ENCODE data around the gene ADAMTS1. TPM values are rescaled to one million over a fixed set of nuclear protein-coding genes. Genes with fewer than 3 reads are reported as not detected.

Gene ADAMTS1
- total RNA-seq, 1 experiment from 2014 or later: 94.4 TPM

DNA sequence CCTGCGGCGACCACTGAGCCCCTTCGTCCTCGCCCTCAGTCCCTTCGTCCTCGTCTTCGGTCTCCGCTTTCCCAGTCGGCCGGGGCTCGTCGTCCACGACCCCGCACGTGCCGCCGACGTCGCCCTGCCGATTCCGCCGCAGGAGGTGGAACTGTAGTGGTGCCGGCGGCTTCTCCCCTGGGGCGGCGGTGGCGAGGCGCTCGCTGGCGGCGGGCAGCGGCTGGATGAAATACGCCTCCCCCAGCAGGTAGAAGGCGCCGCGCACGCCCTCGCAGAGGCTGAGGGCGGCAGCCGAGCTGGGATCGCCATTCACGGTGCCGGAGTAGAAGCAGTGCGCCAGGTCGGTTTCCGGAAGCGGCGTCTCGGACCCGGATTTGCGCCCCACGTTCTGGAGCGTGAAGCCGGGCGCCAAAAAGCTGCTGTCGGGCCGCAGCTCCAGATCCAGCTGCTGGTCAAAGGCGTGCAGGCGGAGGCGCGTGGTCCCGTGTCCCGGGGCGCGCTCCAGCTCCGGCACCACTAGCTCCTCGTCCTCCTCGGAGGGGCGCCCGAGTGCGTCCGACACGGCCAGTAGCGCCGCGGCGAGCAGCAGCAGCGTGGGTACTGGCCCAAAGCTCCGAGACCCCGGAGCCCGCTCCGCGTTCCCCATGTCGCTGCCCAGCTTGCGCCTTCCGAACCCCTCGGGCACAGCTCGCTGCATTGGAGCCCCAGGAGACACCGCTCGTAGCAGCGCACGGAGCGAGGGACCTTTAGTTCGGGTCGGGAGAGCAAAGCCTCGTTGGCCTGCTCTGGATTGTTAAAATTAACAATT is 747 bp downstream of the ADAMTS1 start:
- DNase-seq (ENCODE audit: low read depth): no peak

DNA sequence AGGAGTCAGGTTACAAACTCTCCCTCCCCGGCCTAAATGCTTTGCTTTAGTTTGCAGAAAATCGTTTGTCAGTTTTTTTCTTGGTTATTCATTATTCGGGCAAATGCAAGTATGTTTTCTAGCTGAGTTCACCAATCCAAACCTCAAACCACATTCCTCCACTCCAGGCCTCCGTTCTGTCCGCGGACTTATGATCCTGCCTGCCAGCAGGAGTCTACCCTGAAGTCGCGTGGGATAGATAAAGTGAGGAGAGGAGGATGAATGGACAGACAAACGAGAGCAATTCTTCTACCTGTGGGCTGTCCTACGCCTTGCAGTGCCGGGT is 1.3 kb downstream of the ADAMTS1 start:
- peak; percentile 65 for DNase-seq (ENCODE audit: low read depth)

DNA sequence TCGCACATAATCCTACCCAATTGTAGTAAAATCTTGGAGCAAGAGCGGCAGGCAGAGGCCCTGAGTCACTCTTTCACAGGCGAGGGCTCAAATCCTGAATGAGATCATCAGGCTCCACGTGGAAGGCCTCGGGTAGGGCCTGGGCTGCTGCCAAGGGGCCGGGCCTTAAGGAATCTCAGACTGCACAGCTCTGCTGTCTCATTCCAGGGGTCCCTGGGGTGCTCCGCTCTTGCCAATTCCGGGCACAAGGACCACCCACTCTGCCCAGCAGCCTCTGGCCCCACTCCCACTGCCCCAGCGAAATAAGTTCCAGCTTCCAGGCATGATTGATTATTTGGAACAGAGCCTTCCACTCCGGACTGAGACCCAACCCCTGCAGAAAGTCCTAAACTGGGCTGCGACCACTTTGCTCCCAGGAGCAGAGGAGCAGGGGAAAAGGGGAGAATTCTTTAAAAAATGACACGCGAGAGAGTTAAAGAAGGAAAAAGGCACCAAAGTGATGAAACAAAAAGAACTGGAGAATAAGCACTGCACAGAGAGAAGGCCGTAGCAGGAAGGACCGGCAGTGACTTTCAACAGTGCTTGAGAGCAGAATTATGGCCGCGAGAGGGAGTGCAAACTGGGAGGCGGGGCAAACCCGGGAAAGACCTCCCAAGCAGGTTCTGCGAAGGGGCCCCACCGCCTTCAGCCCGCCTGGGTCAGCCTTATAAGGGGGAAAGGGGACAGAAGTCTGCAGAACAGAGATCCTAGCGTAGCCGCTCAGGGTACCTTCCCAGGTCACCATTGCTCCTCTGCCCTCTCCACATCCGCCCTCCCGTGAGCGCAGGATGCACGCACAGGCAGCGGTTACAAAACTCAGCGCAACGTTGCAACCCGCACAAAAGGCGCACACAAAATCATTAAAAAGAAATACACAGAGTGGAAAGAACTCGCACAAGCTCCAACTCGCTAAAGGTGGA is 2.0 kb downstream of the ADAMTS1 start:
- DNase-seq (ENCODE audit: low read depth): peak; percentile 92

DNA sequence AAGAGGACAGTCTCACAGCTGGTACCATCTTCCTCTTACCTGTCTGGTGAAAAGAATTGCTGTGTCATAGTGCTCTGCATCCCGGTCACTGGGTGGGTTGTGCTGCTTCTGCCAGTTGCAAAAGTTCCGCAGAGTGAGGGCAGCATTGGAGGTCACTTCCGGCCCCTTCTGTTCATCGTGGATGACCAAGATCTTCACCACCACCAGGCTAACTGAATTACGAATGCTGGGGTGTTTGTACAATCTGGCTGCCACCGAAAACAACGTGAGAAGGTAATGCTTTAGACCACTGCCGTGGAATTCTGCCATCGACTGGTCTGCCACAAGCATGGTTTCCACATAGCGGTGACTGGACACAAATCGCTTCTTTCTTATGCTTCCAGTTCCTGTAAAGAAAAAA is 2.9 kb downstream of the ADAMTS1 start:
- no peak for DNase-seq (ENCODE audit: low read depth)

DNA sequence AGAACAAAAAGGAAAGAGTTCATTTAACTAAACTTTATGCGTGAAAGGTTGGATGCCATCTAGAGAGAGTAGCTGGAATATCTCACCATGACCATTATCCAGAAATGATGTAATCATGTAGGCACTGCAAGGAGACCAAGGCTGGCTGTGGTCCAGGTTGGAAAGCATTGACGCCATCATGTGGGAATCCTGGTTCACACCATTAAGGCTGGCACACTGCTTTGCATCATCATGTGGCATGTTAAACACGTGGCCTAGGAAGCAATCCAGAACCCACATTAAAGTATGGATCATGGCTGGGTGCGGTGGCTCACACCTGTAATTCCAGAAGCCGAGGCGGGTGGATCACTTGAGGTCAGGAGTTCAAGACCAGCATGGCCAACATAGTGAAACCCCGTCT is 4.3 kb downstream of the ADAMTS1 start:
- DNase-seq (ENCODE audit: low read depth): peak; percentile 84

DNA sequence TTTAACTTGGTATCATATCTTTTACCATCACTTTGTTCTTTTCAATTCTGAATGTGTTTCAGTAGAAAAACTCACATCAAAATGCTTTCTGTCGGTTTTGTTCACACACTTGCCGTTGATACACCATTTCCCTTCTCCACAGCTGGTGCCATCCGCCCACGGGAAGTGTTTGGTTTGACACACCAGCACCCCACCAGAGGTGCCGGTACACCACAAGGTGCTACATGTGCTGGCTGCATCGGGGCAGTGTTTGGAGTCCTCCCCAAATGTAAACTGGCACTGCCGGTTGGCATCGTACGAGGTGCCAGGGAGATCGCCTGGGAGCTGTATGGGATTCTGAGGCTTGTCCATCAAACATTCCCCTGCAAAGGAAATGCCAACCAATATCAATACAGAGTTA is 5.0 kb downstream of the ADAMTS1 start:
- no peak for DNase-seq (ENCODE audit: low read depth)

DNA sequence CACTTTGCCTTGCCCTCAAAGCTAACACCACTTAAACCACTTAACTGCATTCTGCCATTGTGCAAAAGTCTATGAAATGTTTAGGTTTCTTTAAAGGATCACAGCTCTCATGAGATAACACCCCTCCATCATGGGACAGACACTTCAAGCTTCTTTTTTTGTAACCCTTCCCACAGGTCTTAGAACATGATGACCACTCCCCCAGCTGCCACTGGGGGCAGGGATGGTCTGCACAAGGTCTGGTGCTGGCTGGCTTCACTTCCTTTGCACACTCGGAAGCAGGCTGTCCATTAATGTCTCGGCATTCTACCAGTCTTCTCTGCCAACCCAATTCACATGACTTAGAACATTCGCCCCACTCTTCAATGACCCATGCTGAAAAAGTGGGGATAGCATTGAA is 7.7 kb downstream of the ADAMTS1 start:
- DNase-seq (ENCODE audit: low read depth): no peak

DNA sequence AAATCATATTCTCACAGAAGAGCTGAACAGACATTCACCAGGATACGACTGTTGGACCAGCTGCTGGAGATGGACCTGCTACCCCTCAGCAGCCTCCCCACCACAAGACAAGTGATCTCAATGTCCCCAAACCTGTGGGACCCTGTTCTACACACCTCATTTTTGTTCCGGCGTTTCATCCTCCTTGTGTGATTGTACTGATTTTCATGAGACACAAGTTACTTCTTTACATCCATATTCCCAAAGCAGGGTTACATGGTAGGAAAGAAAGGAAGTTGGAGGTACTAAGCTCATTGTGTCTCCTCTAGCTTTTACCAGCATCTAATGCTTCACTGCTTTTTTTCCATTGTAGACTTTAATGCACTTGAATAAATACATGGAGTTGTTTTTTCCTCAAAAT is 8.7 kb downstream of the ADAMTS1 start:
- DNase-seq (ENCODE audit: low read depth): no peak

DNA sequence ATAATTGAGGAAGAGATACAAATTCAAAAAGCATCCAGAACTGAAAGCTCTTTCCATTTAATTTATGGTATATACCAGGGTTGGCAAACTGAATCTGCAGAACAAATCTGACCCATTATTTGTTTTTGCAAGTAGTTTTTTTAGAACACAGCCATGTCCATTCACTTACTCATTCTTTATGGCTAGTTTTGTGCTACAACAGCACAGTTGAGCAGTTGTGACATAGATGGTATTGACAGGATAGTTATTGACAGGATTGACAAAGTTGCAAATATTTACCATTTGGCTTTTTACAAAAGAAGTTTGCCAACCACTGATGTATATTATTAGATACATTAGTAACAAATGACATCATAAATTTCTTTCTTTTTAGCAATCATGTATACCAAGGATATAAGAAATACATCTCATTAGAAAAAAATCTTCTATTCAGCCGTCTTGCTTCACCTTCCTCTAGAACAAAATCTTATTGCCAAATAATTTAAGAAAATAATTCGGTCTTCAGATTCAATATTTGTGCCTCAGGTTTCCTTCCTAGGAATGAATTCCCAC is 9.4 kb downstream of the ADAMTS1 start:
- DNase-seq (ENCODE audit: low read depth): no peak

DNA sequence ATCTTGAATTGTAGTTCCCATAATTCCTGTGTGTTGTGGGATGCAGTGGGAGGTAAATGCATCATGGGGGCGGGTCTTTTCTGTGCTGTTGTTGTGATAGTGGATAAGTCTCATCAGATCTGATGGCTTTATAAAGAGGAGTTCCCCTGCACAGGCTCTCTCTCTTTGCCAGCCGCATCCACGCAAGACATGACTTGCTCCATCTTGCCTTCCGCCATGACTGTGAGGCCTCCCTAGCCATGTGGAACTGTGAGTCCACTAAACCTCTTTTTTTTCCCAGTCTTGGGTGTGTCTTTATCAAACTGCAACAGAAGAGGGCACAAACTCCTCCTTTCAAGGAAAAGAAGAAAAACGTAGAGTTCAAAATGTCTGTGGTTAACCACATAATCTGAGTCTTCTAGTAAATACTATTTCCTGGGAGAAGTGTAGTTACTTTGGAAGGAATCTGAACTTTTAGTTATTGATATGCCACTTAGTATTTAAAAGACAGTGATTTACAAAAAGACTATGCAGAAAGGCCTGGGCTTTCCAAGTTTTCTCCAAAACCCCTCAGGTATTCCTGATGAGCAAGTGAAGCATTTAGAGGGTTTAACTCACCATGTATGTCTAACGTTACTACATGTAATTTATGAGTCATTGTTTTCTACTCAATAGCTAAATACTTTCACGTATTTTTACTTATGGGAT is 10.0 kb downstream of the ADAMTS1 start:
- peak; percentile 82 for DNase-seq (ENCODE audit: low read depth)

DNA sequence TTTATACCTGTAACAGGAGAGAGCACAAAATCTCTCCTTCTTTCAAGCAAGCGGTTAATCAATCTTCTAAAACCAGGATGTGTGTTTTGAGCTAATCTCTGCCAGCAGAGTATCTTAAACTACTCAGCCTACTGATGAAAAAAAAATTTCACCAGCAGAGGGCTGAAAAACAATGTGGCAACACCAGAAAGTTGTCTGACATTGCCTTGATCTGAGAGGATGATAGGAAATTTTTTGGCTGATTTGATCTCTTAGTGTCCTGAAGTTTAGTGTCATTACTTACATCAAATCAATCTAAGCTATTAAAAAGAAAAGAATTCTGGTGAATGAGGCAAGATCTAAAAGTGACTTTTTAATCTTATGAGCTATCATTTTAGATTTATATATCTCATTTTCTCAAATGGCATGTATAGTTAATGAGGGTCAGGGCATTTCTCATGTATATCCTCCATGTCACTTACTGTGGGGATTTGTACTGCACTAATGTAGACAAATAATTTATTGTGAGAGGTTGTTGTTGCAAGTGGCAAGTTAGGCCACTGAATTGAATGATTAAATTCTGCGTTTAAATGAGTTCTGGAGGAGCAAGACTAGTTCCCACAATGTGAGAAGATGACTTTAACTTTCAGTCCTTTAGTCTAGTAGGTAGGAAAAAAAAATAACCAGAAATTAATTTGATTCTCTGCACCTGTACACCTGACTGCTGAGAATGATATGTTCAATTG is 10.9 kb downstream of the ADAMTS1 start:
- DNase-seq (ENCODE audit: low read depth): no peak

DNA sequence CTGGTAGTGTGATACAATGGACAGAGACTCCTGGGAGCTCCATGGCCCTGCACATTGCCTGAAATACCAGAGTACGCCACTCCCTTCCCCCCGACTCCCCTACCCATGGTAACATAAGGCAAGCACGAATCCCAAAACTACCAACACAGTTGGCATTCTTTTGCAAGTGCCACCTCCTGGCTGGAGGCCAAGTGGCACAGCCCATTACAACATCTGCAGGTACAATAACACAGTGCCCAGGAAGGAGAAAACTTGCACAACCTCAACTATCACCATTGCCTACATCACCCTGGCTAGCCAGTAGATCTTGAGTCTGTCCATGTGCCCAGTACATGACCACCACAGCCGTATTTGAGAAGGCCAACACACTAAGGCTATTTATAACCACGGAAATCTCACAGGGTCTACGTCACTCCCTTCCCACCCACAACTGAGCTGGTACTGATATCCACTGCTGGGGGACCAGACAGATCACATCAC is 11.7 kb downstream of the ADAMTS1 start:
- DNase-seq (ENCODE audit: low read depth): no peak

DNA sequence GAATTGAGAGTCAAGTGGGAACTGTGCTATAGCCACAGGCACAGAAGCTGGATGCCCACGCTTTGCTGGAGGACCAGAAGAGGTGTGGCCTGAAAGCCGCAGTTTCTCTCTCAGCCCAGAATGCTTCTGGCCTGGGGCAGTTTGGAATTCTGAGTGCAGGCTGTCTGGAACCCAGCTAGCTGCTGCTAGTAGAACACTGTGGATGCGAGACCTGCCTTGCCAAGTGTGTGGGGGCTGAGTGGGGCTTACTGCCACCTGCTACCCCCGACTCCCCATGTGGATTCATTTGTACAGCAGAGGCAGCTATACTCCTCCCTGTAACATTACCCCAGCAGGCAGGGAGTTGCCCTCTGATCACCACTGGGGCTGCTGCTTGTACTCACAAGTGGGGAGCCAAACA is 12.2 kb downstream of the ADAMTS1 start:
- no peak for DNase-seq (ENCODE audit: low read depth)

DNA sequence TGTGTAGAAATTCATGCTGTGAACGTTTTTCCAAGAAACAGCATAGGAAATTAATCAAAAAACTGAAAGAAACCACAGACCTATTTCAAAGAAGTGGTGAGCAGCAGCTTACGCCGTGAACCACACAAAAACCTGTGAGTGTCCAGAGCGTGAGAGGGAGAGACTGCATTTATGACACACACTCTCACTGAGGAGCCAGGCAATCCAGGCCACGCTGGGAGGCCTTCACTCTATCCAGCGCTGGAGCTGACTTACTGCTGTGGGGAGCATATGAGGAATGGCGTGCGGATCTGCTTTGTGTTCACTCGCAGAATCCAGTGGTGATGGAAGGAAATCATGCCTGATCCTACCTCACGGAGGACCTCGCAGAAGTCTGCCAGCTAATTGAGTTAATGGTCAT is 12.7 kb downstream of the ADAMTS1 start:
- no peak for DNase-seq (ENCODE audit: low read depth)

DNA sequence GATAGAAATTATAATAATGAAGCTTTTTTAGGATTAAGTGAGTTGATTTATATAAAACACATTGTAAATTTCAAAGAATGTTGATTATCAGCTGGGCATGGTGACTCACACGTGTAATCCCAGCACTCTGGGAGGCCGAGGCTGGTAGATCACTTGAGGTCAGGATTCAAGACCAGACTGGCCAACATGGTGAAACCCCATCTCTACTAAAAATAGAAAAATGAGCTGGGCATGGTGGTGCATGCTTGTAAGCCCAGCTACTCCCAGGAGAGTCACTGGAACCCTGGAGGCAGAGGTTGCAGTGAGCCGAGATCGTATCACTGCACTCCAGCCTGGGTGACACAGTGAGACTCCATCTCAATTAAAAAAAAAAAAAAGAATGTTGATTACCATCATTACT is 18.4 kb downstream of the ADAMTS1 start:
- peak; percentile 76 for DNase-seq (ENCODE audit: low read depth)

DNA sequence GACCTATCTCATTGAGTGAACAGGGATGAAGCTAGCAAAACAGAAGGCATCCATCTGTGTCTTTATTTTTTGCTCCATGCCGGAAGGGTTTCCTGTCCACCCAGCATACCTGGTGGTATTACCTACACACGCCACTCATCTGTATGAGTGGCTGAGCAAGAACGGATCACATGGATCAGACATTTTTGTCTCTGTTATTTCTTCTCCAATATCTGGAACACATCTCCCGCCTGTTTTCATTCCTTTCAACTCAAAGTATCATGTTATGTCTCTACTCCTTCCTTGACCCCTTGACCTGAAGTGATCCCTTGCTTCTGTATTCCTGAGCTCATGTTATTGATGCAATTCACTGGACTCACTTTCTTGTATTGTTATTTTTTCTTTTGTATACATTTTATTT is 24.7 kb downstream of the ADAMTS1 start:
- DNase-seq (ENCODE audit: low read depth): no peak

DNA sequence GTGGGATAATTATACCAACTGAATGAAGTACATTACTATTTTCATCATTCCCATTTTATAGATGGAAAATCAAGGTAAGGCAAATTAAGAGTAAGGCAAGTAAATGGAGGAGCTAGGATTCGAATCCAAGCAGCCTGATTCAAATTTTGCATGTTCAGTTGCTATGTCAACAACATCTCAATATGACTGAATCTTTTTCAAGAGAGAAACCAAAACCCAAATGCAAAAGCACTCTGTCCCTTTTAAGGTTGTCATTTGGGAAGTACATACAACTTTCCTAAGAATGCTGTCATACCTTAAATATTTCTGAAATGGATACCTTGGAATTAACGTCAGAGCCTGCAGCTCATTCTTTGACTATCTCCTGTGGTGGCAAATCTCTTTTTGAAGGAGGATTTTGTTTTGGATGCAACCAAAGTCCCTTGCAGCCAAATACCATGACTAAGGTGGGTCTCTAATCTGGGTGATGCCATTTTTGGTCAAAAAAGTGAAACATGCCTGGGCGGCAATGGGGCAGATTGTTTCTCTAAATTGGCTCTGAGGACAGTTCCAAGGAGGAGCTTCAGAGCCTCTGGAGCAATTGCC is 25.4 kb downstream of the ADAMTS1 start:
- no peak for DNase-seq (ENCODE audit: low read depth)

DNA sequence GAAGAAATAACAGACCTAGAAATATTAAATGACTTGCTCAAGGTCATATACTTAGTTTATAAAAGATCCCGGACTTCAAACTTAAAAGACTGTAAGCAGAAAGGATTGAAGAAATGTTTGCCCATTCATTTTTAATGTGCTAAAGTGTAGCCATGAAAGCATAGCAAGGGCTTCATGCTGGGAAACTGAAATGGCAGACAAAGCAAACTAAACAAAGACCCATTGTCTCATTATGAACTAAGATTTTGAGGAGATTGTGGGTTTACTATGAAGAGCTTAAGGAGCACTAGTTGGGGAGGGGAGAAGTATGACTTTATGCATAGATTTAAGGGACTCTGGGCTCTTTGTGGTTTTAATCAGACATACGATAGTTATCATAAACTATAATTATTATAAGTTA is 26.3 kb downstream of the ADAMTS1 start:
- DNase-seq (ENCODE audit: low read depth): no peak

DNA sequence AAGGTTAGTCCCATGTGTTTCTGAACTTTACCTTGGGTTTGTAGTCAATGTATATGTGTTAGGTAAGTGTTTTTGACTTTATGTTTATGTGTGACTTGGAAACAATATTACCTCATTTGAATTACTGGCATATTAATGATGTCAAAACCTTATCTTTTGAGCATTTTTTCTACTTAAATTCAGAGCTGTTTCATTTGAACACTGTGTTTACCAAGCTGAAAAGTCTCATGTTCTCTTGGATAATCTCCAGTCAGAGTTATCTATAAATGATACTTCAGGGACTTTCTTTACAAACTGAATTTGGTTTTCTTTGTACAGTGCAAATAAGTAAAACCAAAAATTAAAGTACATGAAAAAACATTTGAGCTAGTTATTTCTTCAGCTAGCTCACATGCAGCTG is 30.0 kb downstream of the ADAMTS1 start:
- no peak for DNase-seq (ENCODE audit: low read depth)

DNA sequence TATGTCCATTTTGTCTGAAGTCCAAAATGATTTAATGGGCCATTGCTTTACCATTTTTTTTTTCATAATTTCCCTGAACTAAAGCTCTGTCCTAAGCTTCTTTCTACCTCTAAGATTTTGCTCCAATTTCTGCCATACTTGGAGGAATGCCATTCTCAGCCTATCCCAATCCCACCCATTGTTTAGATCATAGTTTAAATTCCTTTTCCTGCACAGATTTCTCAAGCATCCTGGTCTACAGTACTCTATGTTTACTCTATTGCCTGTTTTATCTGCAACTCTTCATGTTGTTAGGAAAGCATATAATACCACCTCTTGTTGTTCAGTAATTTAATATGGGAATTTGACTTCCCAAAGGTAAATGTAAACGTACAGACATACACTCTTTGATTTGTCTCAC is 30.8 kb downstream of the ADAMTS1 start:
- no peak for DNase-seq (ENCODE audit: low read depth)

DNA sequence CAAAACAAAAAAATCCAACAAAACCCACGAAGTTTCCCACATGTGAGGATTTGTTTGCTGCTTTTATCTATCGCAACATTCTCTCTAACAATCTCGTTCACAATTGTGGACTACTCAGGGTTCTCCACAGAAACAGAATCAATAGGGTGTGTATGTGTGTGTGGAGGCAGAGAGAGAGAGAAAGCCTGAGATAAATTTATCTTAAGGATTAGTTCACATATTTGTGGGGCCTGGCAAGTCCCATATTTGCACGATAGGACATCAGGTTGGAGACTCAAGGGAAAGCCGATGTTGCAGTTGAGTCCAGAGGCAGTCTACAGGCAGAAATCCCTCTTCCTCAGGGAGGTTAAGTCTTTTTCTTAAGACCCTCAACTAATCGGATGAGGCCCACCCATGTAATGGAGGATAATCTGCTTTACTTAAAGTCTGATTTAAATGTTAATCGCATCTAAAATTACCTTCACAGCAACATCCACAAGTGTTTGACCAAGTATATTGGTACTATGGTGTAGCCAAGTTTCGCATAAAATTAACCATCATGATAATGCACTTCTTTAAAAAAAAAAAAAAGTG is 31.7 kb downstream of the ADAMTS1 start:
- no peak for DNase-seq (ENCODE audit: low read depth)
